Sigmoid colon (tissue), 4 donors: Measurements from ENCODE around the gene PPM1M.

Experiments
- CTCF ChIP-seq, 4 experiments: fragments of 450-650 bp in 3 of 4; fragments of 200-600 bp in 1 of 4; IDR thresholded peaks; one replicate each; pipeline ENCODE4 v1.5.1; 2016 to 2019; ENCODE audit warnings: antibody characterized with exemption in 4 of 4, mild to moderate bottlenecking in 3 of 4, moderate library complexity in 2 of 4
- EP300 ChIP-seq, 4 donors: sonication (generic); formaldehyde crosslinking; IDR thresholded peaks; one replicate each; pipeline ENCODE4 v1.6.1; 2017; ENCODE audit warnings: antibody characterized with exemption in 4 of 4
- POLR2A ChIP-seq, 2 donors: fragments of 450-650 bp; IDR thresholded peaks; one replicate each; pipeline ENCODE4 v1.6.1; 2016; ENCODE audit warnings: antibody characterized with exemption in 2 of 2, mild to moderate bottlenecking in 2 of 2, moderate library complexity in 2 of 2
- POLR2AphosphoS5 ChIP-seq, 4 donors: sonication (generic); formaldehyde crosslinking; IDR thresholded peaks; one replicate each; pipeline ENCODE4 v1.6.1; 2017; ENCODE audit warnings: antibody characterized with exemption in 4 of 4

GRCh38 chr3:52259035-52259434, 13.5 kb downstream of the PPM1M start:
- no peak for TF ChIP-seq CTCF (IDR thresholded peaks at IDR 0.05)
- TF ChIP-seq POLR2A (IDR thresholded peaks at IDR 0.05) = no peak
- TF ChIP-seq POLR2AphosphoS5 (IDR thresholded peaks at IDR 0.05) = peak in 3 of 4 donors; percentile 38 to 54 (median 48)
- peak in 1 of 4 donors; percentile 9 for TF ChIP-seq EP300 (IDR thresholded peaks at IDR 0.05)
